Measurements from ENCODE around the gene ATP6V1F. TPM values are rescaled to one million over a fixed set of nuclear protein-coding genes. Genes with fewer than 3 reads are reported as not detected.

ATP6V1F gene
- total RNA-seq, 2 experiments from 2014 or later = 49.6 to 54.3 TPM

DNA sequence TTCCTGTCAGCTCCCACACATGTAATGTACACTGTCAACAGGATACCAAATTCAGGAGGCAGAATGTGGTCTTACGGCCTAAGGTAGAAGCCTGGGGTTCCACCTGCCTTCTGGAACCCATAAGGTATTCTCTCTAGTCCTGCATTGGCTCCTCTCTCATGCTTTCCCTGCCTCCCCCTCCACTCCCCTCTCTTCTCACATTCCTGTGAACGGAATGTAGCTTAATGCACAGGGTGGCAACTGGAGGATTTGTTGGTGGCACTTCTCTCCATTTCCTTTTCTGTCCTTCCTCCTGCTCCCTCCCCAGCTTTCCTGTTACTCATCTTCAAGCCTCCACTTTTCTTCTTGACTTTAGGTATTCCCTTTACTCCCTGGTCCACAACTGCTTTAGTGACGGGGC lies 44.0 kb upstream of the ATP6V1F start:
- H3K36me3 Mint-ChIP-seq (ENCODE audit: low read depth) = no peaks in the 10 kb centered on the region
- ChIA-PET CTCF (no interaction called here), POLR2A (no interaction called here)
- H3K9me3 Mint-ChIP-seq = no peaks in the 10 kb centered on the region
- Histone ChIP-seq H3K9me3 (ENCODE audit: control insufficient read depth in 1 of 2, insufficient read depth in 1 of 2, low read length in 2 of 2) (no peaks in the 10 kb centered on the region), H3K36me3 (ENCODE audit: insufficient read depth, low read length) (no peaks in the 10 kb centered on the region), H3K4me3 (ENCODE audit: low read length) (no peak overlapping the region), H3K4me1 (ENCODE audit: insufficient read depth, low read length) (no peaks in the 10 kb centered on the region), H3K27me3 (ENCODE audit: control insufficient read depth in 1 of 2, insufficient read depth in 2 of 2, low read length in 2 of 2) (no peaks in the 10 kb centered on the region), H3K27ac (ENCODE audit: low read depth in 1 of 2, low read length in 2 of 2) (no peak overlapping the region)
- no peak overlapping the region for H3K4me3 Mint-ChIP-seq
- H3K27ac Mint-ChIP-seq = no peak overlapping the region
- TF ChIP-seq, protein P1, sequence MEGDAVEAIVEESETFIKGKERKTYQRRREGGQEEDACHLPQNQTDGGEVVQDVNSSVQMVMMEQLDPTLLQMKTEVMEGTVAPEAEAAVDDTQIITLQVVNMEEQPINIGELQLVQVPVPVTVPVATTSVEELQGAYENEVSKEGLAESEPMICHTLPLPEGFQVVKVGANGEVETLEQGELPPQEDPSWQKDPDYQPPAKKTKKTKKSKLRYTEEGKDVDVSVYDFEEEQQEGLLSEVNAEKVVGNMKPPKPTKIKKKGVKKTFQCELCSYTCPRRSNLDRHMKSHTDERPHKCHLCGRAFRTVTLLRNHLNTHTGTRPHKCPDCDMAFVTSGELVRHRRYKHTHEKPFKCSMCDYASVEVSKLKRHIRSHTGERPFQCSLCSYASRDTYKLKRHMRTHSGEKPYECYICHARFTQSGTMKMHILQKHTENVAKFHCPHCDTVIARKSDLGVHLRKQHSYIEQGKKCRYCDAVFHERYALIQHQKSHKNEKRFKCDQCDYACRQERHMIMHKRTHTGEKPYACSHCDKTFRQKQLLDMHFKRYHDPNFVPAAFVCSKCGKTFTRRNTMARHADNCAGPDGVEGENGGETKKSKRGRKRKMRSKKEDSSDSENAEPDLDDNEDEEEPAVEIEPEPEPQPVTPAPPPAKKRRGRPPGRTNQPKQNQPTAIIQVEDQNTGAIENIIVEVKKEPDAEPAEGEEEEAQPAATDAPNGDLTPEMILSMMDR (IDR thresholded peaks at IDR 0.05) = no peak
- no peak for ATAC-seq (ENCODE audit: poor library complexity)
- peaks cover 2% of the 10 kb centered on the region for H3K27me3 Mint-ChIP-seq
- DNase-seq = no peak
- H3K4me1 Mint-ChIP-seq (ENCODE audit: low read depth) = peaks cover 10% of the 10 kb centered on the region
- intact Hi-C loops (cut with DNase I, micrococcal nuclease) = no loop called here

DNA sequence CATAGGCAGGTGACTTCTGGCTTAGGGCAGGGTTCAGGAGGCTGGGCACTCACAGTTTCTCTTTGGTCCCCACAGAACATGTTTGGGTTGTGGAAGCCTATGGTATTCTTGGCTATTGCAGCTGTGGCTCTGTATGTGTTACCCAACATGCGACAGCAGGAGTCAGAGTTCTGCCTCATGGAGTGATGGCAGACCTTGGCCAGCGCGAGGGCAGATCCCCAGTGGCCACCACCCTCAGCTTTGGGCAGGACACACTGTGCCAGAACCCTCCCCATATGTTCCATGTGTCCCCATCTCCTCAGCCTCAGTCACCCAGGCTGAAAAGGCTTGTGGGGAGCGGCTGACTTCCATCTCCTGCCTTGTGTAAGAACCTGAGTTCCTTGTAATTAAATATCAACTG lies 40.9 kb upstream of the ATP6V1F start:
- Histone ChIP-seq H3K27ac (ENCODE audit: low read depth in 1 of 2, low read length in 2 of 2) (no peak overlapping the region), H3K27me3 (ENCODE audit: control insufficient read depth in 1 of 2, insufficient read depth in 2 of 2, low read length in 2 of 2) (peaks cover 0 to under 1% of the 10 kb centered on the region in 2 experiments), H3K36me3 (ENCODE audit: insufficient read depth, low read length) (no peaks in the 10 kb centered on the region), H3K9me3 (ENCODE audit: control insufficient read depth in 1 of 2, insufficient read depth in 1 of 2, low read length in 2 of 2) (no peaks in the 10 kb centered on the region), H3K4me3 (ENCODE audit: low read length) (no peak overlapping the region), H3K4me1 (ENCODE audit: insufficient read depth, low read length) (no peaks in the 10 kb centered on the region)
- intact Hi-C loops (cut with DNase I, micrococcal nuclease) = no loop called here
- H3K4me1 Mint-ChIP-seq (ENCODE audit: low read depth) = peaks cover 10% of the 10 kb centered on the region
- H3K36me3 Mint-ChIP-seq (ENCODE audit: low read depth) = no peaks in the 10 kb centered on the region
- H3K27ac Mint-ChIP-seq = no peak overlapping the region
- DNase-seq (no peak), ATAC-seq (ENCODE audit: poor library complexity) (no peak)
- ChIA-PET POLR2A (no interaction called here), CTCF (no interaction called here)
- H3K4me3 Mint-ChIP-seq = no peak overlapping the region
- H3K27me3 Mint-ChIP-seq = peaks cover 26% of the 10 kb centered on the region
- no peaks in the 10 kb centered on the region for H3K9me3 Mint-ChIP-seq
- TF ChIP-seq, protein P1 (IDR thresholded peaks at IDR 0.05) = no peak

DNA sequence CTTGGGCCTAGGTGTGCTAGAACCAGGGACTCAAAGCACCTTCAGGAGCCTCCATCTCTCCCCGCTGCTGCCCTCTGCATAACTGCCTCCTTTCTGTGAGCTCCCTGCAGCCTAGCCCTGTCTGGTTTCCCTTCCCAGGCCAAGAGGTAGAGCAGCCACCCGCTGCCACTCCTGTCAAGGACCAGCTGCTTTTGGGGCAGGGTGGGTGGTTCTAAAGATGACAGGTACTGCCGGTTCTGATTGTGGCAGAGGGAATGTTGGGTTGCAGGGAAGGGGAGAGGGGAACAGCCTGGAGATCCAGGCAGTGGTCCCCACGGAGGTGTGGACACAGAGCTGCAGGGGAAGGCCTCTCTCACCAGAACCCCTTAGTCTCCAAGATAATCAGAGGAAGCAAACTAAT lies 36.1 kb upstream of the ATP6V1F start:
- H3K9me3 Mint-ChIP-seq = no peaks in the 10 kb centered on the region
- H3K27me3 Mint-ChIP-seq = peaks cover 65% of the 10 kb centered on the region
- H3K4me1 Mint-ChIP-seq (ENCODE audit: low read depth) = peaks cover 13% of the 10 kb centered on the region
- ATAC-seq (ENCODE audit: poor library complexity) (no peak), DNase-seq (no peak)
- intact Hi-C loops (cut with DNase I, micrococcal nuclease) = no loop called here
- H3K27me3 ChIP-seq (ENCODE audit: control insufficient read depth in 1 of 2, insufficient read depth in 2 of 2, low read length in 2 of 2) = peaks cover 34 to 44% of the 10 kb centered on the region in 2 experiments
- CTCF ChIA-PET = no interaction called here
- POLR2A ChIA-PET = no interaction called here
- H3K4me1 ChIP-seq (ENCODE audit: insufficient read depth, low read length) = peaks cover 22% of the 10 kb centered on the region
- H3K4me3 Mint-ChIP-seq = no peak overlapping the region
- H3K9me3 ChIP-seq (ENCODE audit: control insufficient read depth in 1 of 2, insufficient read depth in 1 of 2, low read length in 2 of 2) = peaks cover 0 to 21% of the 10 kb centered on the region in 2 experiments
- TF ChIP-seq, protein P1 (IDR thresholded peaks at IDR 0.05) = no peak
- H3K27ac ChIP-seq (ENCODE audit: low read depth in 1 of 2, low read length in 2 of 2) = no peak overlapping the region
- no peaks in the 10 kb centered on the region for H3K36me3 ChIP-seq (ENCODE audit: insufficient read depth, low read length)
- H3K36me3 Mint-ChIP-seq (ENCODE audit: low read depth) = no peaks in the 10 kb centered on the region
- H3K4me3 ChIP-seq (ENCODE audit: low read length) = no peak overlapping the region
- H3K27ac Mint-ChIP-seq = no peak overlapping the region
